HG03139 (cell line): ENCODE data around the gene CRIM1.

Experiments used
- ATAC-seq: cut with Tn5 transposase; IDR thresholded peaks from one replicate; pipeline ENCODE4 v1.9.1; 2021; ENCODE audit not compliant: unreplicated experiment

Gene CRIM1

GRCh38 chr2:36451512-36451911 lies 95.9 kb downstream of the CRIM1 start:
- ATAC-seq, result no peak

- ATAC-seq, result no peak
These were observed 96.7 kb downstream of the CRIM1 start for GRCh38 chr2:36452260-36452659.

- no peak for ATAC-seq
These were observed 98.1 kb downstream of the CRIM1 start for GRCh38 chr2:36453652-36454051.

GRCh38 chr2:36455011-36455410 lies 99.4 kb downstream of the CRIM1 start:
- no peak for ATAC-seq

- ATAC-seq, result no peak
These were observed 100.2 kb downstream of the CRIM1 start for GRCh38 chr2:36455788-36456187.

GRCh38 chr2:36456227-36457175 lies 100.9 kb downstream of the CRIM1 start:
- ATAC-seq, result no peak

- ATAC-seq, result no peak
These were observed 102.5 kb downstream of the CRIM1 start for GRCh38 chr2:36458106-36458505.

- ATAC-seq, result no peak
These were observed 104.2 kb downstream of the CRIM1 start for GRCh38 chr2:36459725-36460137.

- ATAC-seq, result peak; percentile 60
These were observed 105.6 kb downstream of the CRIM1 start for GRCh38 chr2:36461039-36461681.

GRCh38 chr2:36462311-36462935 lies 106.8 kb downstream of the CRIM1 start:
- no peak for ATAC-seq

- ATAC-seq, result no peak
These were observed 107.8 kb downstream of the CRIM1 start for GRCh38 chr2:36463365-36463764.

GRCh38 chr2:36464006-36464721 lies 108.6 kb downstream of the CRIM1 start:
- ATAC-seq, result no peak

GRCh38 chr2:36466135-36466534 lies 110.6 kb downstream of the CRIM1 start:
- no peak for ATAC-seq

GRCh38 chr2:36468463-36469105 lies 113.0 kb downstream of the CRIM1 start:
- no peak for ATAC-seq

- ATAC-seq, result no peak
These were observed 113.5 kb downstream of the CRIM1 start for GRCh38 chr2:36469106-36469477.

GRCh38 chr2:36469710-36470109 lies 114.1 kb downstream of the CRIM1 start:
- ATAC-seq, result no peak

GRCh38 chr2:36473230-36473629 lies 117.7 kb downstream of the CRIM1 start:
- no peak for ATAC-seq

- no peak for ATAC-seq
These were observed 120.8 kb downstream of the CRIM1 start for GRCh38 chr2:36476411-36476810.

- no peak for ATAC-seq
These were observed 121.7 kb downstream of the CRIM1 start for GRCh38 chr2:36477315-36477714.

GRCh38 chr2:36477746-36478145 lies 122.2 kb downstream of the CRIM1 start:
- ATAC-seq, result no peak

- ATAC-seq, result no peak
These were observed 122.8 kb downstream of the CRIM1 start for GRCh38 chr2:36478332-36478738.
